Neural cell (in vitro differentiated cells): ENCODE results near the gene TWNK. TPM values are rescaled to one million over a fixed set of nuclear protein-coding genes. Genes with fewer than 3 reads are reported as not detected.

Experiments used
- H2AFZ ChIP-seq: fragments of 200-600, 300-800 bp; sonication (generic), shearing (Covaris generic); 2 replicates; pipeline ENCODE4 v1.6.0; 2014; ENCODE audit warnings: low read depth, mild to moderate bottlenecking, antibody characterized with exemption, low read length, moderate library complexity
- H3F3A ChIP-seq: fragments of 200-600 bp; shearing (Covaris generic); 2 replicates; pipeline ENCODE4 v1.6.1; 2016; ENCODE audit warnings: mild to moderate bottlenecking, moderate library complexity, mixed read lengths, antibody characterized with exemption, low read length; ENCODE audit not compliant: insufficient read depth, poor library complexity, severe bottlenecking
- H3K27ac ChIP-seq: fragments of 200-600, 300-800 bp; sonication (generic), shearing (Covaris generic); 2 replicates; pipeline ENCODE4 v1.5.1; 2014; ENCODE audit warnings: mild to moderate bottlenecking, low read length, moderate library complexity
- H3K27me3 ChIP-seq: fragments of 300-800, 200-600 bp; sonication (generic), shearing (Covaris generic); 2 replicates; pipeline ENCODE4 v1.6.0; 2014; ENCODE audit warnings: mild to moderate bottlenecking, low read depth, low read length, moderate library complexity; ENCODE audit not compliant: insufficient read depth
- H3K36me3 ChIP-seq: fragments of 300-800, 200-600 bp; sonication (generic), shearing (Covaris generic); 2 replicates; pipeline ENCODE4 v1.5.1; 2014; ENCODE audit warnings: mild to moderate bottlenecking, antibody characterized with exemption, low read length, moderate library complexity; ENCODE audit not compliant: insufficient read depth
- H3K4me2 ChIP-seq: fragments of 300-800, 200-600 bp; sonication (generic), shearing (Covaris generic); 2 replicates; pipeline ENCODE4 v1.6.0; 2014; ENCODE audit warnings: mild to moderate bottlenecking, low read length
- H3K4me3 ChIP-seq: fragments of 300-800, 200-600 bp; sonication (generic), shearing (Covaris generic); 2 replicates; pipeline ENCODE4 v1.5.1; 2014; ENCODE audit warnings: mild to moderate bottlenecking, low read length, moderate library complexity
- H3K79me2 ChIP-seq: fragments of 200-600 bp; shearing (Covaris generic); replicated peaks from 2 replicates; pipeline ENCODE4 v1.6.0; 2014; ENCODE audit warnings: mild to moderate bottlenecking, low read length, moderate library complexity; ENCODE audit not compliant: insufficient read depth
- H3K9ac ChIP-seq: fragments of 300-800, 200-600 bp; sonication (generic), shearing (Covaris generic); 2 replicates; pipeline ENCODE4 v1.6.1; 2016; ENCODE audit warnings: mild to moderate bottlenecking, low read length, mixed read lengths
- H3K9me2 ChIP-seq: fragments of 200-600 bp; shearing (Covaris generic); 2 replicates; pipeline ENCODE4 v1.6.1; 2016; ENCODE audit warnings: mild to moderate bottlenecking, low read length, mixed read lengths; ENCODE audit not compliant: insufficient read depth
- H3K9me3 ChIP-seq: fragments of 200-600, 300-800 bp; sonication (generic), shearing (Covaris generic); 2 replicates; pipeline ENCODE4 v1.6.1; 2016; ENCODE audit warnings: mild to moderate bottlenecking, mixed run types, low read length, moderate library complexity, mixed read lengths
- H4K20me1 ChIP-seq: fragments of 200-600 bp; shearing (Covaris generic); 2 replicates; pipeline ENCODE4 v1.6.1; 2016; ENCODE audit warnings: mild to moderate bottlenecking, mixed run types; ENCODE audit not compliant: insufficient read depth
- CTCF ChIP-seq: fragments of 450-650 bp; IDR thresholded peaks from 2 replicates; pipeline ENCODE4 v1.5.1; 2014; ENCODE audit warnings: antibody characterized with exemption, mild to moderate bottlenecking, moderate library complexity; ENCODE audit not compliant: poor library complexity, severe bottlenecking
- EP300 ChIP-seq: fragments of 450-650 bp; conservative IDR thresholded peaks from 2 replicates; pipeline ENCODE4 v1.6.1; 2014; ENCODE audit warnings: antibody characterized with exemption, mild to moderate bottlenecking, moderate library complexity; ENCODE audit not compliant: poor library complexity, severe bottlenecking
- EZH2 ChIP-seq: fragments of 200-600, 300-800 bp; shearing (Covaris generic), sonication (generic); IDR thresholded peaks from 2 replicates; pipeline ENCODE4 v1.6.1; 2014; ENCODE audit warnings: antibody characterized with exemption, low read length, borderline replicate concordance, mild to moderate bottlenecking; ENCODE audit not compliant: insufficient read depth, poor library complexity, severe bottlenecking
- MXI1 ChIP-seq: fragments of 450-650 bp; conservative IDR thresholded peaks from 2 replicates; pipeline ENCODE4 v1.6.1; 2014; ENCODE audit warnings: antibody characterized with exemption, mild to moderate bottlenecking; ENCODE audit not compliant: poor library complexity, severe bottlenecking
- POLR2AphosphoS5 ChIP-seq: IDR thresholded peaks from 2 replicates; pipeline ENCODE4 v1.6.1; 2012
- RAD21 ChIP-seq: fragments of 450-650 bp; conservative IDR thresholded peaks from 2 replicates; pipeline ENCODE4 v1.6.1; 2014; ENCODE audit warnings: antibody characterized with exemption, mild to moderate bottlenecking, moderate library complexity
- REST ChIP-seq: IDR thresholded peaks from 2 replicates; pipeline ENCODE4 v1.6.1; 2012; ENCODE audit warnings: borderline replicate concordance
- SMC3 ChIP-seq: fragments of 450-650 bp; conservative IDR thresholded peaks from 2 replicates; pipeline ENCODE4 v1.6.1; 2014; ENCODE audit warnings: antibody characterized with exemption, mild to moderate bottlenecking, moderate library complexity; ENCODE audit not compliant: poor library complexity
- TAF1 ChIP-seq: IDR thresholded peaks from 2 replicates; pipeline ENCODE4 v1.6.1; 2012; ENCODE audit warnings: low read depth
- polyA plus RNA-seq: library from polyadenylated mRNA; depleted of rRNA; stranded (reverse); fragments of >200 nt; gene quantifications from 2 replicates; pipeline ENCODE4 v1.2.3, GENCODE V29; 2014

Gene TWNK
- polyA plus RNA-seq, 1 donor from 2014 or later = 4.8 TPM

- TF ChIP-seq EZH2 (no peak), POLR2AphosphoS5 (no peak), TAF1 (no peak), EP300 (no peak), RAD21 (no peak), CTCF (no peak), SMC3 (no peak), REST (no peak), MXI1 (no peak)
- Histone ChIP-seq H3K36me3 (no peaks in the 10 kb centered on the region), H3K27me3 (no peaks in the 10 kb centered on the region), H3F3A (no peaks in the 10 kb centered on the region), H3K4me3 (no peak overlapping the region), H3K4me2 (no peak overlapping the region), H3K9me3 (no peaks in the 10 kb centered on the region), H4K20me1 (no peaks in the 10 kb centered on the region), H3K9ac (no peak overlapping the region), H2AFZ (no peak overlapping the region), H3K79me2 (no peaks in the 10 kb centered on the region), H3K27ac (no peak overlapping the region), H3K9me2 (no peaks in the 10 kb centered on the region)
Measured at GRCh38 chr10:100970914-100971811, 16.2 kb upstream of the TWNK start.

- Histone ChIP-seq H3K36me3 (no peaks in the 10 kb centered on the region), H3K9ac (no peak overlapping the region), H3K4me3 (no peak overlapping the region), H3K9me2 (no peaks in the 10 kb centered on the region), H3K27me3 (no peaks in the 10 kb centered on the region), H3F3A (no peaks in the 10 kb centered on the region), H3K79me2 (no peaks in the 10 kb centered on the region), H3K9me3 (no peaks in the 10 kb centered on the region), H3K27ac (no peak overlapping the region), H2AFZ (no peak overlapping the region), H4K20me1 (no peaks in the 10 kb centered on the region), H3K4me2 (no peak overlapping the region)
- no peak for TF ChIP-seq REST
- no peak for TF ChIP-seq SMC3
- TF ChIP-seq TAF1 = no peak
- no peak for TF ChIP-seq EZH2
- TF ChIP-seq RAD21 = no peak
- TF ChIP-seq POLR2AphosphoS5 = no peak
- no peak for TF ChIP-seq CTCF
- TF ChIP-seq MXI1 = no peak
- TF ChIP-seq EP300 = no peak
Measured at GRCh38 chr10:100972115-100972903, 15.0 kb upstream of the TWNK start.
